ENCODE data around the gene MAPK4.

GRCh38 chr18:50659091-50660003 is 99.5 kb downstream of the MAPK4 start:
- no peak for TF ChIP-seq CTCF (conservative IDR thresholded peaks at IDR 0.05; ENCODE audit: low read length)
- no peak for TF ChIP-seq EZH2phosphoT487 (IDR thresholded peaks at IDR 0.05; ENCODE audit: borderline replicate concordance)
